WTC11 (cell line): ENCODE measurements around the gene ACSF3. TPM values are rescaled to one million over a fixed set of nuclear protein-coding genes. Genes with fewer than 3 reads are reported as not detected.

Experiments
- ATAC-seq: fragments of 200-7000 bp; cut with Tn5 transposase; 2 replicates; pipeline ENCODE4 v1.10.0; 2021; ENCODE audit warnings: mild to moderate bottlenecking, moderate library complexity
- CTCF ChIA-PET: fragments of 300-600 bp; sonication (Branson Sonifier 250); formaldehyde crosslinking; loops from one replicate; lab custom pipeline; 2021; ENCODE audit warnings: antibody characterized with exemption; lab: Charles Lee
- POLR2A ChIA-PET: fragments of 350-600 bp; sonication (Branson Sonifier 250); formaldehyde crosslinking; loops from one replicate; lab custom pipeline; 2021; ENCODE audit warnings: antibody characterized with exemption; lab: Charles Lee
- DNase-seq: peaks from one replicate; pipeline ENCODE4 v3.0.0; 2021; ENCODE audit warnings: low spot score
- H3K27ac Mint-ChIP-seq: 2 replicates; pipeline ENCODE4 v1.8.0; 2021; ENCODE audit warnings: mixed read lengths
- H3K27me3 Mint-ChIP-seq: 2 replicates; pipeline ENCODE4 v1.8.0; 2021; ENCODE audit warnings: low read depth, mild to moderate bottlenecking, moderate library complexity, mixed read lengths
- H3K36me3 Mint-ChIP-seq: 2 replicates; pipeline ENCODE4 v1.8.0; 2021; ENCODE audit warnings: mixed read lengths
- H3K4me1 Mint-ChIP-seq: 2 replicates; pipeline ENCODE4 v1.8.0; 2022; ENCODE audit warnings: mixed read lengths
- H3K4me3 Mint-ChIP-seq: 2 replicates; pipeline ENCODE4 v1.8.0; 2021; ENCODE audit warnings: mild to moderate bottlenecking, moderate library complexity, mixed read lengths
- H3K9me3 Mint-ChIP-seq: 2 replicates; pipeline ENCODE4 v1.8.0; 2021; ENCODE audit warnings: mixed read lengths
- ATF1 ChIP-seq: sonication (generic); formaldehyde crosslinking; IDR thresholded peaks from 2 replicates; pipeline ENCODE4 v1.8.1; 2023; ENCODE audit warnings: mild to moderate bottlenecking, moderate library complexity, missing genetic modification reagents
- JUN ChIP-seq: sonication (generic); formaldehyde crosslinking; IDR thresholded peaks from 2 replicates; pipeline ENCODE4 v1.8.0; 2023; ENCODE audit warnings: mild to moderate bottlenecking, missing genetic modification reagents
- MYBL2 ChIP-seq: sonication (generic); formaldehyde crosslinking; IDR thresholded peaks from 2 replicates; pipeline ENCODE4 v1.8.1; 2023; ENCODE audit warnings: mild to moderate bottlenecking, moderate library complexity, missing genetic modification reagents
- NR1H2 ChIP-seq: sonication (generic); formaldehyde crosslinking; IDR thresholded peaks from 2 replicates; pipeline ENCODE4 v1.9.0; 2021; ENCODE audit warnings: mild to moderate bottlenecking, moderate library complexity, missing genetic modification reagents
- PRRX2 ChIP-seq: fragments of 250-450 bp; sonication (Bioruptor Pico); IDR thresholded peaks from 2 replicates; pipeline ENCODE4 v1.8.0; 2021; ENCODE audit warnings: mild to moderate bottlenecking
- SP1 ChIP-seq: sonication (generic); formaldehyde crosslinking; conservative IDR thresholded peaks from 2 replicates; pipeline ENCODE4 v1.8.1; 2022; ENCODE audit warnings: missing genetic modification reagents
- TCF7 ChIP-seq: sonication (generic); formaldehyde crosslinking; IDR thresholded peaks from 2 replicates; pipeline ENCODE4 v1.8.0; 2022; ENCODE audit warnings: mild to moderate bottlenecking, low read depth, missing genetic modification reagents, moderate library complexity
- TEAD1 ChIP-seq: sonication (generic); formaldehyde crosslinking; IDR thresholded peaks from 2 replicates; pipeline ENCODE4 v1.8.0; 2022; ENCODE audit warnings: mild to moderate bottlenecking, missing genetic modification reagents
- ZNF121 ChIP-seq: sonication (generic); formaldehyde crosslinking; IDR thresholded peaks from 2 replicates; pipeline ENCODE4 v1.8.0; 2023; ENCODE audit warnings: missing genetic modification reagents
- ZNF232 ChIP-seq: sonication (generic); formaldehyde crosslinking; IDR thresholded peaks from 2 replicates; pipeline ENCODE4 v1.8.0; 2022; ENCODE audit warnings: mild to moderate bottlenecking, missing genetic modification reagents
- ZNF423 ChIP-seq: fragments of 250-450 bp; sonication (Bioruptor Pico); IDR thresholded peaks from 2 replicates; pipeline ENCODE4 v2.1.2; 2022; ENCODE audit warnings: mild to moderate bottlenecking, moderate library complexity
- ZNF671 ChIP-seq: fragments of 250-450 bp; sonication (Bioruptor Pico); IDR thresholded peaks from 2 replicates; pipeline ENCODE4 v1.8.0; 2021; ENCODE audit warnings: mild to moderate bottlenecking
- total RNA-seq: library from RNA; stranded (reverse); gene quantifications from 3 replicates; pipeline ENCODE4 v1.2.3, GENCODE V29; 2021
- TF ChIP-seq, protein P1 (sequence below): sonication (generic); formaldehyde crosslinking; conservative IDR thresholded peaks from 2 replicates; pipeline ENCODE4 v1.8.1; 2022; ENCODE audit warnings: mild to moderate bottlenecking, missing genetic modification reagents
- TF ChIP-seq, protein P2 (sequence below): sonication (generic); formaldehyde crosslinking; IDR thresholded peaks from 2 replicates; pipeline ENCODE4 v1.8.1; 2022; ENCODE audit warnings: low read depth, missing genetic modification reagents, borderline replicate concordance
- TF ChIP-seq, protein P3 (sequence below): sonication (generic); formaldehyde crosslinking; IDR thresholded peaks from 2 replicates; pipeline ENCODE4 v1.8.1; 2022; ENCODE audit warnings: low read depth, mild to moderate bottlenecking, moderate library complexity, missing genetic modification reagents, borderline replicate concordance
- TF ChIP-seq, protein P4 (sequence below): fragments of 250-450 bp; sonication (Bioruptor Pico); IDR thresholded peaks from 2 replicates; pipeline ENCODE4 v2.1.2; 2022; ENCODE audit warnings: mild to moderate bottlenecking, moderate library complexity
- TF ChIP-seq, protein P5 (sequence below): sonication (generic); formaldehyde crosslinking; IDR thresholded peaks from 2 replicates; pipeline ENCODE4 v1.8.1; 2022; ENCODE audit warnings: mild to moderate bottlenecking, missing genetic modification reagents, moderate library complexity, borderline replicate concordance
- TF ChIP-seq, protein P6 (sequence below): sonication (generic); formaldehyde crosslinking; IDR thresholded peaks from 2 replicates; pipeline ENCODE4 v1.8.0; 2023; ENCODE audit warnings: mild to moderate bottlenecking, missing genetic modification reagents
- TF ChIP-seq, protein P7 (sequence below): sonication (generic); formaldehyde crosslinking; IDR thresholded peaks from 2 replicates; pipeline ENCODE4 v1.8.0; 2022; ENCODE audit warnings: mild to moderate bottlenecking, missing genetic modification reagents
- TF ChIP-seq, protein P8 (sequence below): fragments of 250-450 bp; sonication (Bioruptor Pico); IDR thresholded peaks from 2 replicates; pipeline ENCODE4 v1.9.0; 2021; ENCODE audit warnings: mild to moderate bottlenecking
- TF ChIP-seq, protein P9 (sequence below): sonication (generic); formaldehyde crosslinking; IDR thresholded peaks from 2 replicates; pipeline ENCODE4 v1.8.1; 2023; ENCODE audit warnings: mild to moderate bottlenecking, missing genetic modification reagents, moderate library complexity
- TF ChIP-seq, protein P10 (sequence below): sonication (generic); formaldehyde crosslinking; IDR thresholded peaks from 2 replicates; pipeline ENCODE4 v1.8.0; 2023; ENCODE audit warnings: missing genetic modification reagents

ACSF3 gene
- total RNA-seq, 1 experiment from 2014 or later = 22.9 TPM

DNA sequence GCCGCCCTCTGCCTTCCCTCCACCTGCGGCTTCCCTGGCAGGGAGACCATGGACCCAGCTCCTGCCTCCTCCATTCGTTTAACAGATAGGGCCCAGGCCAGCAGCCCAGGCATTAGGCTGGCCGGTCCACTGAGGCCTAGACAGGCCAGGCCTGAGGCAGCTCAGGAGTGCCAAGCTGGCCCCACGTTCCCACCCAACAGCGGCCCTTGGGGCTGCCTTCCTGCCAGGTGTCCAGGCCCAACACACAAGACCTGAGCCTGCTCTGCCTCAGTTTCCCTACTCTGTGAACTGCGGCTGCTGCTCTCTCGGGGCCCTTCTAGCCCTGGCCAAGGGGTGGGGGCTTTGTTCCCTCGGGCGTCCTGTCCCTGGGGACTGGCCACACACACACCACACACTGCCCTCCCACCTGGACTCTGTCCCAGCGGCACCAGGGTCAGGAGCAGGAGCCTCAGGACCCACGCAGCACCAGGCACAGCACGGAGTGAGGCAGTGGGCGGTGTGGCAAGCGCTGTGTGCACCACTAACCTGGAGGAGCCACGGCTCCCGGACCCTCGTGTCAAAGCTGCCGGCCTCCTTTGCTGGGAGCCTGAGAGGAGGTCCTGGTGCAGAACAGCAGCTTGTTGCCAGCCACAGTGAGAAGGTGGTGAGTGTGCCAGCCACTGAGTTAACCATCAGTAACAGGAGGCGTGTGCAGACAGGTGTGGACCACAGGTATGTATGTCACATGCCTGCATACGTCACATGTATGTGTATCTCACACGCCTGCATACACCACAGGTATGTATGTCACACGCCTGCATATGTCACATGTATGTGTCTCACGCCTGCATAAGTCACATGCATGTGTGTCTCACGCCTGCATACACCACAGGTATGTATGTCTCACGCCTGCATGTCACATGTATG, 63.3 kb downstream of the ACSF3 start (continued):
- TF ChIP-seq, protein P1, sequence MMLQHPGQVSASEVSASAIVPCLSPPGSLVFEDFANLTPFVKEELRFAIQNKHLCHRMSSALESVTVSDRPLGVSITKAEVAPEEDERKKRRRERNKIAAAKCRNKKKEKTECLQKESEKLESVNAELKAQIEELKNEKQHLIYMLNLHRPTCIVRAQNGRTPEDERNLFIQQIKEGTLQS (CRISPR knock-in tag) = no peak
- TF ChIP-seq, protein P2, sequence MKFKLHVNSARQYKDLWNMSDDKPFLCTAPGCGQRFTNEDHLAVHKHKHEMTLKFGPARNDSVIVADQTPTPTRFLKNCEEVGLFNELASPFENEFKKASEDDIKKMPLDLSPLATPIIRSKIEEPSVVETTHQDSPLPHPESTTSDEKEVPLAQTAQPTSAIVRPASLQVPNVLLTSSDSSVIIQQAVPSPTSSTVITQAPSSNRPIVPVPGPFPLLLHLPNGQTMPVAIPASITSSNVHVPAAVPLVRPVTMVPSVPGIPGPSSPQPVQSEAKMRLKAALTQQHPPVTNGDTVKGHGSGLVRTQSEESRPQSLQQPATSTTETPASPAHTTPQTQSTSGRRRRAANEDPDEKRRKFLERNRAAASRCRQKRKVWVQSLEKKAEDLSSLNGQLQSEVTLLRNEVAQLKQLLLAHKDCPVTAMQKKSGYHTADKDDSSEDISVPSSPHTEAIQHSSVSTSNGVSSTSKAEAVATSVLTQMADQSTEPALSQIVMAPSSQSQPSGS (CRISPR knock-in tag) = no peak
- TF ChIP-seq, protein P3, sequence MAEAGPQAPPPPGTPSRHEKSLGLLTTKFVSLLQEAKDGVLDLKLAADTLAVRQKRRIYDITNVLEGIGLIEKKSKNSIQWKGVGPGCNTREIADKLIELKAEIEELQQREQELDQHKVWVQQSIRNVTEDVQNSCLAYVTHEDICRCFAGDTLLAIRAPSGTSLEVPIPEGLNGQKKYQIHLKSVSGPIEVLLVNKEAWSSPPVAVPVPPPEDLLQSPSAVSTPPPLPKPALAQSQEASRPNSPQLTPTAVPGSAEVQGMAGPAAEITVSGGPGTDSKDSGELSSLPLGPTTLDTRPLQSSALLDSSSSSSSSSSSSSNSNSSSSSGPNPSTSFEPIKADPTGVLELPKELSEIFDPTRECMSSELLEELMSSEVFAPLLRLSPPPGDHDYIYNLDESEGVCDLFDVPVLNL (CRISPR knock-in tag) = no peak
- TF ChIP-seq, all 79 proteins: peak for 0

DNA sequence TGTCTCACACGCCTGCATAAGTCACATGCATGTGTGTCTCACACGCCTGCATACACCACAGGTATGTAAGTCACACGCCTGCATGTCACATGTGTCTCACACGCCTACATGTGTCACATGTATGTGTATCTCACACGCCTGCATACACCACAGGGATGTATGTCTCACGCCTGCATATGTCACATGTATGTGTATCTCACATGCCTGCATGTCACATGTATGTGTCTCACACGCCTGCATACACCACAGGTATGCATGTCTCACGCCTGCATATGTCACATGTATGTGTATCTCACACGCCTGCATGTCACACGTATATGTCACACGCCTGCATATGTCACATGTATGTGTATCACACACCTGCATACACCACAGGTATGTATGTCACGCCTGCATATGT, 64.1 kb downstream of the ACSF3 start:
- ATAC-seq = no peak
- TF ChIP-seq NR1H2 = no peak
- TF ChIP-seq, protein P4, sequence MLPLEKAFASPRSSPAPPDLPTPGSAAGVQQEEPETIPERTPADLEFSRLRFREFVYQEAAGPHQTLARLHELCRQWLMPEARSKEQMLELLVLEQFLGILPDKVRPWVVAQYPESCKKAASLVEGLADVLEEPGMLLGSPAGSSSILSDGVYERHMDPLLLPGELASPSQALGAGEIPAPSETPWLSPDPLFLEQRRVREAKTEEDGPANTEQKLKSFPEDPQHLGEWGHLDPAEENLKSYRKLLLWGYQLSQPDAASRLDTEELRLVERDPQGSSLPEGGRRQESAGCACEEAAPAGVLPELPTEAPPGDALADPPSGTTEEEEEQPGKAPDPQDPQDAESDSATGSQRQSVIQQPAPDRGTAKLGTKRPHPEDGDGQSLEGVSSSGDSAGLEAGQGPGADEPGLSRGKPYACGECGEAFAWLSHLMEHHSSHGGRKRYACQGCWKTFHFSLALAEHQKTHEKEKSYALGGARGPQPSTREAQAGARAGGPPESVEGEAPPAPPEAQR (CRISPR knock-in tag) = no peak
- no peak for TF ChIP-seq ZNF671 (CRISPR knock-in tag)
- no peak for TF ChIP-seq TCF7 (CRISPR knock-in tag)
- TF ChIP-seq MYBL2 (CRISPR knock-in tag) = no peak
- no peak for TF ChIP-seq JUN (CRISPR knock-in tag)
- TF ChIP-seq ATF1 (CRISPR knock-in tag) = no peak
- TF ChIP-seq, protein P5, sequence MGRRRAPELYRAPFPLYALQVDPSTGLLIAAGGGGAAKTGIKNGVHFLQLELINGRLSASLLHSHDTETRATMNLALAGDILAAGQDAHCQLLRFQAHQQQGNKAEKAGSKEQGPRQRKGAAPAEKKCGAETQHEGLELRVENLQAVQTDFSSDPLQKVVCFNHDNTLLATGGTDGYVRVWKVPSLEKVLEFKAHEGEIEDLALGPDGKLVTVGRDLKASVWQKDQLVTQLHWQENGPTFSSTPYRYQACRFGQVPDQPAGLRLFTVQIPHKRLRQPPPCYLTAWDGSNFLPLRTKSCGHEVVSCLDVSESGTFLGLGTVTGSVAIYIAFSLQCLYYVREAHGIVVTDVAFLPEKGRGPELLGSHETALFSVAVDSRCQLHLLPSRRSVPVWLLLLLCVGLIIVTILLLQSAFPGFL (CRISPR knock-in tag) = no peak
- TF ChIP-seq SP1 = no peak
- TF ChIP-seq ZNF232 (CRISPR knock-in tag) = no peak
- TF ChIP-seq, protein P6, sequence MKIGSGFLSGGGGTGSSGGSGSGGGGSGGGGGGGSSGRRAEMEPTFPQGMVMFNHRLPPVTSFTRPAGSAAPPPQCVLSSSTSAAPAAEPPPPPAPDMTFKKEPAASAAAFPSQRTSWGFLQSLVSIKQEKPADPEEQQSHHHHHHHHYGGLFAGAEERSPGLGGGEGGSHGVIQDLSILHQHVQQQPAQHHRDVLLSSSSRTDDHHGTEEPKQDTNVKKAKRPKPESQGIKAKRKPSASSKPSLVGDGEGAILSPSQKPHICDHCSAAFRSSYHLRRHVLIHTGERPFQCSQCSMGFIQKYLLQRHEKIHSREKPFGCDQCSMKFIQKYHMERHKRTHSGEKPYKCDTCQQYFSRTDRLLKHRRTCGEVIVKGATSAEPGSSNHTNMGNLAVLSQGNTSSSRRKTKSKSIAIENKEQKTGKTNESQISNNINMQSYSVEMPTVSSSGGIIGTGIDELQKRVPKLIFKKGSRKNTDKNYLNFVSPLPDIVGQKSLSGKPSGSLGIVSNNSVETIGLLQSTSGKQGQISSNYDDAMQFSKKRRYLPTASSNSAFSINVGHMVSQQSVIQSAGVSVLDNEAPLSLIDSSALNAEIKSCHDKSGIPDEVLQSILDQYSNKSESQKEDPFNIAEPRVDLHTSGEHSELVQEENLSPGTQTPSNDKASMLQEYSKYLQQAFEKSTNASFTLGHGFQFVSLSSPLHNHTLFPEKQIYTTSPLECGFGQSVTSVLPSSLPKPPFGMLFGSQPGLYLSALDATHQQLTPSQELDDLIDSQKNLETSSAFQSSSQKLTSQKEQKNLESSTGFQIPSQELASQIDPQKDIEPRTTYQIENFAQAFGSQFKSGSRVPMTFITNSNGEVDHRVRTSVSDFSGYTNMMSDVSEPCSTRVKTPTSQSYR (CRISPR knock-in tag) = no peak
- TF ChIP-seq ZNF423 (CRISPR knock-in tag) = no peak
- TF ChIP-seq PRRX2 = no peak
- TF ChIP-seq, protein P7, sequence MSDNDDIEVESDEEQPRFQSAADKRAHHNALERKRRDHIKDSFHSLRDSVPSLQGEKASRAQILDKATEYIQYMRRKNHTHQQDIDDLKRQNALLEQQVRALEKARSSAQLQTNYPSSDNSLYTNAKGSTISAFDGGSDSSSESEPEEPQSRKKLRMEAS (CRISPR knock-in tag) = no peak
- TF ChIP-seq, protein P8, sequence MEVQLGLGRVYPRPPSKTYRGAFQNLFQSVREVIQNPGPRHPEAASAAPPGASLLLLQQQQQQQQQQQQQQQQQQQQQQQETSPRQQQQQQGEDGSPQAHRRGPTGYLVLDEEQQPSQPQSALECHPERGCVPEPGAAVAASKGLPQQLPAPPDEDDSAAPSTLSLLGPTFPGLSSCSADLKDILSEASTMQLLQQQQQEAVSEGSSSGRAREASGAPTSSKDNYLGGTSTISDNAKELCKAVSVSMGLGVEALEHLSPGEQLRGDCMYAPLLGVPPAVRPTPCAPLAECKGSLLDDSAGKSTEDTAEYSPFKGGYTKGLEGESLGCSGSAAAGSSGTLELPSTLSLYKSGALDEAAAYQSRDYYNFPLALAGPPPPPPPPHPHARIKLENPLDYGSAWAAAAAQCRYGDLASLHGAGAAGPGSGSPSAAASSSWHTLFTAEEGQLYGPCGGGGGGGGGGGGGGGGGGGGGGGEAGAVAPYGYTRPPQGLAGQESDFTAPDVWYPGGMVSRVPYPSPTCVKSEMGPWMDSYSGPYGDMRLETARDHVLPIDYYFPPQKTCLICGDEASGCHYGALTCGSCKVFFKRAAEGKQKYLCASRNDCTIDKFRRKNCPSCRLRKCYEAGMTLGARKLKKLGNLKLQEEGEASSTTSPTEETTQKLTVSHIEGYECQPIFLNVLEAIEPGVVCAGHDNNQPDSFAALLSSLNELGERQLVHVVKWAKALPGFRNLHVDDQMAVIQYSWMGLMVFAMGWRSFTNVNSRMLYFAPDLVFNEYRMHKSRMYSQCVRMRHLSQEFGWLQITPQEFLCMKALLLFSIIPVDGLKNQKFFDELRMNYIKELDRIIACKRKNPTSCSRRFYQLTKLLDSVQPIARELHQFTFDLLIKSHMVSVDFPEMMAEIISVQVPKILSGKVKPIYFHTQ (CRISPR knock-in tag) = no peak
- TF ChIP-seq, protein P9, sequence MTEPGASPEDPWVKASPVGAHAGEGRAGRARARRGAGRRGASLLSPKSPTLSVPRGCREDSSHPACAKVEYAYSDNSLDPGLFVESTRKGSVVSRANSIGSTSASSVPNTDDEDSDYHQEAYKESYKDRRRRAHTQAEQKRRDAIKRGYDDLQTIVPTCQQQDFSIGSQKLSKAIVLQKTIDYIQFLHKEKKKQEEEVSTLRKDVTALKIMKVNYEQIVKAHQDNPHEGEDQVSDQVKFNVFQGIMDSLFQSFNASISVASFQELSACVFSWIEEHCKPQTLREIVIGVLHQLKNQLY (CRISPR knock-in tag) = no peak
- TF ChIP-seq TEAD1 (CRISPR knock-in tag) = no peak
- TF ChIP-seq, protein P10, sequence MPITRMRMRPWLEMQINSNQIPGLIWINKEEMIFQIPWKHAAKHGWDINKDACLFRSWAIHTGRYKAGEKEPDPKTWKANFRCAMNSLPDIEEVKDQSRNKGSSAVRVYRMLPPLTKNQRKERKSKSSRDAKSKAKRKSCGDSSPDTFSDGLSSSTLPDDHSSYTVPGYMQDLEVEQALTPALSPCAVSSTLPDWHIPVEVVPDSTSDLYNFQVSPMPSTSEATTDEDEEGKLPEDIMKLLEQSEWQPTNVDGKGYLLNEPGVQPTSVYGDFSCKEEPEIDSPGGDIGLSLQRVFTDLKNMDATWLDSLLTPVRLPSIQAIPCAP (CRISPR knock-in tag) = no peak
- no peak for TF ChIP-seq ZNF121 (CRISPR knock-in tag)
- H3K36me3 Mint-ChIP-seq = peaks cover 6% of the 10 kb centered on the region; the same call in 1 of the 2 replicates
- H3K27me3 Mint-ChIP-seq = peaks cover 7% of the 10 kb centered on the region
- DNase-seq = no peak
- H3K9me3 Mint-ChIP-seq = peaks cover 17% of the 10 kb centered on the region
- POLR2A ChIA-PET = no interaction called here
- H3K27ac Mint-ChIP-seq = no peak overlapping the region
- CTCF ChIA-PET = no interaction called here
- H3K4me3 Mint-ChIP-seq = no peak overlapping the region
- H3K4me1 Mint-ChIP-seq = no peaks in the 10 kb centered on the region
